SK-N-SH treated with all-trans-retinoic acid at 6 μM for 48 hours (cell line): ENCODE data around the gene PAPPA2.

ENCODE experiments used
- ATAC-seq: fragments of 200-7000 bp; cut with Tn5 transposase; 3 replicates; pipeline ENCODE4 v1.9.1; 2020; ENCODE audit warnings: mild to moderate bottlenecking, moderate library complexity
- ARNTL ChIP-seq: fragments of 450-650 bp; formaldehyde crosslinking; IDR thresholded peaks from 2 replicates; pipeline ENCODE4 v1.5.0; 2020; ENCODE audit warnings: low read depth, mild to moderate bottlenecking, moderate library complexity, borderline replicate concordance
- BACH2 ChIP-seq: fragments of 250-450 bp; sonication (Bioruptor Pico); IDR thresholded peaks from 2 replicates; pipeline ENCODE4 v1.9.0; 2021; ENCODE audit warnings: mild to moderate bottlenecking, borderline replicate concordance
- CSDC2 ChIP-seq: fragments of 250-450 bp; sonication (Bioruptor Pico); IDR thresholded peaks from 2 replicates; pipeline ENCODE4 v1.5.0; 2020; ENCODE audit warnings: mild to moderate bottlenecking, moderate library complexity
- ESRRG ChIP-seq: fragments of 250-450 bp; sonication (Bioruptor Pico); IDR thresholded peaks from 2 replicates; pipeline ENCODE4 v1.6.1; 2021; ENCODE audit warnings: mild to moderate bottlenecking
- ISL1 ChIP-seq: fragments of 250-450 bp; sonication (Bioruptor Pico); IDR thresholded peaks from 2 replicates; pipeline ENCODE4 v2.1.2; 2022; ENCODE audit warnings: mild to moderate bottlenecking, moderate library complexity
- OSR1 ChIP-seq: fragments of 250-450 bp; sonication (Bioruptor Pico); IDR thresholded peaks from 2 replicates; pipeline ENCODE4 v1.8.0; 2022; ENCODE audit warnings: moderate library complexity, mild to moderate bottlenecking, inconsistent platforms
- RARB ChIP-seq: fragments of 250-450 bp; sonication (Bioruptor Pico); IDR thresholded peaks from 2 replicates; pipeline ENCODE4 v1.8.0; 2021; ENCODE audit warnings: mild to moderate bottlenecking, moderate library complexity
- SNAI2 ChIP-seq: fragments of 250-450 bp; sonication (Bioruptor Pico); IDR thresholded peaks from 2 replicates; pipeline ENCODE4 v1.5.0; 2020; ENCODE audit warnings: mild to moderate bottlenecking, moderate library complexity
- TCF4 ChIP-seq: fragments of 250-450 bp; sonication (Bioruptor Pico); IDR thresholded peaks from 2 replicates; pipeline ENCODE4 v1.8.0; 2021; ENCODE audit warnings: mild to moderate bottlenecking, moderate library complexity, borderline replicate concordance
- TOX ChIP-seq: fragments of 250-450 bp; sonication (Bioruptor Pico); IDR thresholded peaks from 2 replicates; pipeline ENCODE4 v1.8.0; 2021; ENCODE audit warnings: mild to moderate bottlenecking, moderate library complexity, borderline replicate concordance
- TSHZ2 ChIP-seq: fragments of 250-450 bp; sonication (Bioruptor Pico); IDR thresholded peaks from 2 replicates; pipeline ENCODE4 v1.5.0; 2020; ENCODE audit warnings: mild to moderate bottlenecking, moderate library complexity
- ZC3H10 ChIP-seq: fragments of 250-450 bp; sonication (Bioruptor Pico); IDR thresholded peaks from 2 replicates; pipeline ENCODE4 v1.5.1; 2021; ENCODE audit warnings: mild to moderate bottlenecking, moderate library complexity
- ZFP30 ChIP-seq: fragments of 450-650 bp; formaldehyde crosslinking; IDR thresholded peaks from 2 replicates; pipeline ENCODE4 v1.5.0; 2022; ENCODE audit warnings: mild to moderate bottlenecking, moderate library complexity
- ZNF565 ChIP-seq: fragments of 450-650 bp; formaldehyde crosslinking; conservative IDR thresholded peaks from 2 replicates; pipeline ENCODE4 v1.5.0; 2020; ENCODE audit warnings: low read depth, mild to moderate bottlenecking, moderate library complexity
- ZNF70 ChIP-seq: fragments of 450-650 bp; formaldehyde crosslinking; IDR thresholded peaks from 2 replicates; pipeline ENCODE4 v1.5.0; 2020; ENCODE audit warnings: mild to moderate bottlenecking, moderate library complexity
- ZNF8 ChIP-seq: fragments of 450-650 bp; formaldehyde crosslinking; IDR thresholded peaks from 2 replicates; pipeline ENCODE4 v1.5.0; 2020; ENCODE audit warnings: mild to moderate bottlenecking, moderate library complexity
- TF ChIP-seq, protein P1 (sequence below): fragments of 250-450 bp; sonication (Bioruptor Pico); IDR thresholded peaks from 2 replicates; pipeline ENCODE4 v1.8.0; 2021; ENCODE audit warnings: low read depth, mild to moderate bottlenecking, moderate library complexity, borderline replicate concordance
- TF ChIP-seq, protein P2 (sequence below): fragments of 250-450 bp; sonication (Bioruptor Pico); IDR thresholded peaks from 2 replicates; pipeline ENCODE4 v1.5.1; 2020; ENCODE audit warnings: low read depth, mild to moderate bottlenecking, moderate library complexity
- TF ChIP-seq, protein P3 (sequence below): fragments of 250-450 bp; sonication (Bioruptor Pico); IDR thresholded peaks from 2 replicates; pipeline ENCODE4 v1.8.0; 2020; ENCODE audit warnings: mild to moderate bottlenecking, moderate library complexity, borderline replicate concordance

The PAPPA2 gene

DNA sequence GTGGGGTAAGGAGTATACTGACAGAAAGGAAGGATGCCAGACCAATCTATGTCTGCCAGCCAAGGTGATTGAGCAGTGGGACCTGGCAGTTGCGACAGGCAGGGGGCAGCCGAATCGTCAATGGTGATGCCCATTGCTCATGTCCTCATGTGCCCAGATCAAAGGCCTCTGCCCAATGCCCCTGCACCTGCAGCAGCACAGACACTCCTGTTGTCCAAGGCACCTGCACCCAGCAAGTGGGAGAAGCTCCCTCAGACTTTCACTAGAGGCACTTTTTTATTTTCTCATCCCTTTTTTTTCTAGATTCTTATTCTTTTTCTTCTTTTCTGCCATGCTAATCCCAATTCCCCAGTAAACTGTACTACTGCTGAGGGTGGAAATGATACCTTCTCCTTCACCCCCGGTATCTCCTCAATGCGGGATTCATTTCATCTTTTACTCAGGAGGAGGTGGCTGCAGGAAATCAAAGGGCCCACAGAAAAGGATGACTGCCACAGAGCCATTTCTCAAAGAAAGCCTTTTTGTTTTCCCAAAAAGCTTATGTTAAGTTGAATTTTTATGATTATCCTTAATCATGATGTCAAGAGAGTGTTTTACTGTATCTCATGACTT lies 332.0 kb downstream of the PAPPA2 start:
- TF ChIP-seq ARNTL (CRISPR knock-in tag) = no peak
- no peak for TF ChIP-seq ZNF8 (CRISPR knock-in tag)
- TF ChIP-seq ZC3H10 (CRISPR knock-in tag) = no peak
- no peak for TF ChIP-seq SNAI2 (CRISPR knock-in tag)
- TF ChIP-seq, protein P1, sequence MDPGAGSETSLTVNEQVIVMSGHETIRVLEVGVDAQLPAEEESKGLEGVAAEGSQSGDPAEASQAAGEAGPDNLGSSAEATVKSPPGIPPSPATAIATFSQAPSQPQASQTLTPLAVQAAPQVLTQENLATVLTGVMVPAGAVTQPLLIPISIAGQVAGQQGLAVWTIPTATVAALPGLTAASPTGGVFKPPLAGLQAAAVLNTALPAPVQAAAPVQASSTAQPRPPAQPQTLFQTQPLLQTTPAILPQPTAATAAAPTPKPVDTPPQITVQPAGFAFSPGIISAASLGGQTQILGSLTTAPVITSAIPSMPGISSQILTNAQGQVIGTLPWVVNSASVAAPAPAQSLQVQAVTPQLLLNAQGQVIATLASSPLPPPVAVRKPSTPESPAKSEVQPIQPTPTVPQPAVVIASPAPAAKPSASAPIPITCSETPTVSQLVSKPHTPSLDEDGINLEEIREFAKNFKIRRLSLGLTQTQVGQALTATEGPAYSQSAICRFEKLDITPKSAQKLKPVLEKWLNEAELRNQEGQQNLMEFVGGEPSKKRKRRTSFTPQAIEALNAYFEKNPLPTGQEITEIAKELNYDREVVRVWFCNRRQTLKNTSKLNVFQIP (CRISPR knock-in tag) = no peak
- no peak for TF ChIP-seq ISL1 (CRISPR knock-in tag)
- no peak for ATAC-seq

DNA sequence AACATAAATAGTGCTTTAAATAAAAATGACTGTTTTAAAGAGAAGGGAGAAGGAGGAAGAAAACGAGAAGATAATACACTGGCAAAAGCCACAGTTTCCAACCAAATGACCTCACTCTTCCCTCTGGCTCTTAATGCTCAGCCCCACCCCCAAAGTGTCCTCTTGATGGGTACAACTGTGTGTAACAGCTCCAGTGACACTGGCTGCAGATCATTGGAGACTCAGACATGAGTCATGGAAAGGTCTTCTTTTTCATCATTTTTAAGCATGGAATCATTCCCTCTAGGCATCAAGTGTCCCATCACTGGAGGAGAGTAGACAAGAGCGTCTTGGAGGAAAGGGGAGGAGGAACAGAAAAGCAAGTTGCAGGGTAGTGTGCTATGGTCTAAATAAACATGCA lies 333.0 kb downstream of the PAPPA2 start:
- no peak for TF ChIP-seq ISL1 (CRISPR knock-in tag)
- TF ChIP-seq ZFP30 (CRISPR knock-in tag) = no peak
- TF ChIP-seq ZC3H10 (CRISPR knock-in tag) = no peak
- no peak for TF ChIP-seq OSR1 (CRISPR knock-in tag)
- no peak for TF ChIP-seq ESRRG
- no peak for TF ChIP-seq BACH2 (CRISPR knock-in tag)
- TF ChIP-seq TOX (CRISPR knock-in tag) = no peak
- no peak for TF ChIP-seq TCF4 (CRISPR knock-in tag)
- no peak for TF ChIP-seq TSHZ2 (CRISPR knock-in tag)
- no peak for TF ChIP-seq ZNF565
- TF ChIP-seq CSDC2 (CRISPR knock-in tag) = no peak
- TF ChIP-seq ARNTL (CRISPR knock-in tag) = no peak
- TF ChIP-seq, protein P1 (CRISPR knock-in tag) = no peak
- TF ChIP-seq, protein P2, sequence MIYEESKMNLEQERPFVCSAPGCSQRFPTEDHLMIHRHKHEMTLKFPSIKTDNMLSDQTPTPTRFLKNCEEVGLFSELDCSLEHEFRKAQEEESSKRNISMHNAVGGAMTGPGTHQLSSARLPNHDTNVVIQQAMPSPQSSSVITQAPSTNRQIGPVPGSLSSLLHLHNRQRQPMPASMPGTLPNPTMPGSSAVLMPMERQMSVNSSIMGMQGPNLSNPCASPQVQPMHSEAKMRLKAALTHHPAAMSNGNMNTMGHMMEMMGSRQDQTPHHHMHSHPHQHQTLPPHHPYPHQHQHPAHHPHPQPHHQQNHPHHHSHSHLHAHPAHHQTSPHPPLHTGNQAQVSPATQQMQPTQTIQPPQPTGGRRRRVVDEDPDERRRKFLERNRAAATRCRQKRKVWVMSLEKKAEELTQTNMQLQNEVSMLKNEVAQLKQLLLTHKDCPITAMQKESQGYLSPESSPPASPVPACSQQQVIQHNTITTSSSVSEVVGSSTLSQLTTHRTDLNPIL (CRISPR knock-in tag) = no peak
- TF ChIP-seq ZNF70 (CRISPR knock-in tag) = no peak
- no peak for TF ChIP-seq SNAI2 (CRISPR knock-in tag)
- no peak for TF ChIP-seq ZNF8 (CRISPR knock-in tag)
- TF ChIP-seq, all 23 proteins: peak for 0
- no peak for ATAC-seq

DNA sequence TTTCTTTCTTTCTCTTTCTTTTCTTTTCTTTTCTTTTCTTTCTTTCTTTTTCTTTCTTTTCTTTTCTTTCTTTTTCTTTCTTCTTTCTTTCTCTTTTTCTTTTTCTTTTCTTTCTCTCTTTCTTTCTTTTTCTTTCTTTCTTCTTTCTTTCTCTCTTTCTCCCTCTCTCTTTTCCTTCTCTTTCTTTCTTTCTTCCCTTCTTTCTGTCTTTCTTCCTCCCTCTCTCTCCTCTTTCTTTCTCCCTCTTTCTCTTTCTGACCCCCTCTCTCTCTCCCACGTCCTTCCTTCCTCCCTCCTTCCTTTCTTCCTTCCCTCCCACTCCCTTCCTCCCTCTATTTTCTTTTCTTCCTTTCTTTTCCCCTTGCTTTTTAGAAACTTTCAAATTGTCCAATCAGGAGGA lies 333.6 kb downstream of the PAPPA2 start:
- ATAC-seq = no peak
- no peak for TF ChIP-seq RARB (CRISPR knock-in tag)
- no peak for TF ChIP-seq ZNF565
- TF ChIP-seq, protein P3, sequence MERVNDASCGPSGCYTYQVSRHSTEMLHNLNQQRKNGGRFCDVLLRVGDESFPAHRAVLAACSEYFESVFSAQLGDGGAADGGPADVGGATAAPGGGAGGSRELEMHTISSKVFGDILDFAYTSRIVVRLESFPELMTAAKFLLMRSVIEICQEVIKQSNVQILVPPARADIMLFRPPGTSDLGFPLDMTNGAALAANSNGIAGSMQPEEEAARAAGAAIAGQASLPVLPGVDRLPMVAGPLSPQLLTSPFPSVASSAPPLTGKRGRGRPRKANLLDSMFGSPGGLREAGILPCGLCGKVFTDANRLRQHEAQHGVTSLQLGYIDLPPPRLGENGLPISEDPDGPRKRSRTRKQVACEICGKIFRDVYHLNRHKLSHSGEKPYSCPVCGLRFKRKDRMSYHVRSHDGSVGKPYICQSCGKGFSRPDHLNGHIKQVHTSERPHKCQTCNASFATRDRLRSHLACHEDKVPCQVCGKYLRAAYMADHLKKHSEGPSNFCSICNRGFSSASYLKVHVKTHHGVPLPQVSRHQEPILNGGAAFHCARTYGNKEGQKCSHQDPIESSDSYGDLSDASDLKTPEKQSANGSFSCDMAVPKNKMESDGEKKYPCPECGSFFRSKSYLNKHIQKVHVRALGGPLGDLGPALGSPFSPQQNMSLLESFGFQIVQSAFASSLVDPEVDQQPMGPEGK = no peak
- TF ChIP-seq ZNF8 (CRISPR knock-in tag) = no peak
- TF ChIP-seq TOX (CRISPR knock-in tag) = no peak
- TF ChIP-seq CSDC2 (CRISPR knock-in tag) = no peak
